ENCODE results near the gene XPO6. TPM values are rescaled to one million over a fixed set of nuclear protein-coding genes. Genes with fewer than 3 reads are reported as not detected.

The XPO6 gene
- total RNA-seq, 4 donors from 2014 or later = 45.7 to 104 (median 78.1) TPM

- no peak overlapping the region for H3K4me3 ChIP-seq (ENCODE audit: low read depth, poor library complexity, severe bottlenecking)
- TF ChIP-seq POLR2A (IDR thresholded peaks at IDR 0.05) (no peak), CTCF (IDR thresholded peaks at IDR 0.05) (no peak)
- 81 to 82% methylated on average over 9 of the region's 9 CpGs for WGBS, 2 donors
- DNase-seq (ENCODE audit: low spot score in 2 of 2) = no peak
- intact Hi-C loops (cut with DNase I; ENCODE audit: low total_unique reads) = no loop called here
These were observed 39.4 kb downstream of the XPO6 start for GRCh38 chr16:28172336-28172735.

- TF ChIP-seq CTCF (IDR thresholded peaks at IDR 0.05) = no peak
- no peak for TF ChIP-seq POLR2A (IDR thresholded peaks at IDR 0.05)
- intact Hi-C loops (cut with DNase I; ENCODE audit: low total_unique reads) = no loop called here
- 82 to 87% methylated on average over 2 of the region's 2 CpGs for WGBS, 2 donors
- DNase-seq (ENCODE audit: low spot score in 2 of 2) = no peak
- no peak overlapping the region for H3K4me3 ChIP-seq (ENCODE audit: low read depth, poor library complexity, severe bottlenecking)
These were observed 39.9 kb downstream of the XPO6 start for GRCh38 chr16:28171816-28172215.

GRCh38 chr16:28168991-28169554 is 42.7 kb downstream of the XPO6 start:
- no peak for DNase-seq (ENCODE audit: low spot score in 2 of 2)
- no peak for TF ChIP-seq POLR2A (IDR thresholded peaks at IDR 0.05)
- TF ChIP-seq CTCF (IDR thresholded peaks at IDR 0.05) = no peak
- WGBS, 2 donors = 84 to 89% methylated on average over 6 of the region's 6 CpGs
- H3K4me3 ChIP-seq (ENCODE audit: low read depth, poor library complexity, severe bottlenecking) = no peak overlapping the region
- intact Hi-C loops (cut with DNase I; ENCODE audit: low total_unique reads) = no loop called here

GRCh38 chr16:28167730-28168129 is 44.0 kb downstream of the XPO6 start:
- WGBS, 2 donors = 80 to 96% methylated on average over 3 of the region's 3 CpGs
- intact Hi-C loops (cut with DNase I; ENCODE audit: low total_unique reads) = no loop called here
- DNase-seq (ENCODE audit: low spot score in 2 of 2) = no peak
- no peak overlapping the region for H3K4me3 ChIP-seq (ENCODE audit: low read depth, poor library complexity, severe bottlenecking)
- TF ChIP-seq CTCF (IDR thresholded peaks at IDR 0.05) (no peak), POLR2A (IDR thresholded peaks at IDR 0.05) (no peak)

GRCh38 chr16:28167221-28167620 is 44.5 kb downstream of the XPO6 start:
- intact Hi-C loops (cut with DNase I; ENCODE audit: low total_unique reads) = no loop called here
- no peak for DNase-seq (ENCODE audit: low spot score in 2 of 2)
- H3K4me3 ChIP-seq (ENCODE audit: low read depth, poor library complexity, severe bottlenecking) = no peak overlapping the region
- 92 to 98% methylated on average over 7 of the region's 7 CpGs for WGBS, 2 donors
- TF ChIP-seq POLR2A (IDR thresholded peaks at IDR 0.05) = no peak
- TF ChIP-seq CTCF (IDR thresholded peaks at IDR 0.05) = no peak
